Loucy (cell line): ENCODE results near the gene CHRM1.

Experiments used
- H2AFZ ChIP-seq: fragments of 200-600 bp; sonication (generic); 2 replicates; pipeline ENCODE4 v1.6.0; 2016; ENCODE audit warnings: antibody characterized with exemption, mild to moderate bottlenecking, low read length, moderate library complexity
- H3F3A ChIP-seq: fragments of 200-600 bp; 2 replicates; pipeline ENCODE4 v1.6.0; 2016; ENCODE audit warnings: antibody characterized with exemption, low read depth, mild to moderate bottlenecking
- H3K27me3 ChIP-seq: fragments of 200-600 bp; sonication (generic); 2 replicates; pipeline ENCODE4 v1.6.1; 2014; ENCODE audit warnings: low read length, mild to moderate bottlenecking; ENCODE audit not compliant: insufficient read depth, poor library complexity, severe bottlenecking
- H3K36me3 ChIP-seq: fragments of 200-600 bp; sonication (generic); 2 replicates; pipeline ENCODE4 v1.6.1; 2016; ENCODE audit warnings: low read length; ENCODE audit not compliant: insufficient read depth
- H3K4me1 ChIP-seq: fragments of 200-600 bp; sonication (generic); 2 replicates; pipeline ENCODE4 v1.5.1; 2014; ENCODE audit warnings: low read length, mild to moderate bottlenecking; ENCODE audit not compliant: insufficient read depth, poor library complexity, severe bottlenecking
- H3K4me2 ChIP-seq: fragments of 200-600 bp; sonication (generic); 2 replicates; pipeline ENCODE4 v1.6.0; 2014; ENCODE audit warnings: antibody characterized with exemption, low read length, low read depth, mild to moderate bottlenecking; ENCODE audit not compliant: poor library complexity, severe bottlenecking
- H3K4me3 ChIP-seq: fragments of 200-600 bp; sonication (generic); 2 replicates; pipeline ENCODE4 v1.5.1; 2014; ENCODE audit warnings: low read length, mild to moderate bottlenecking, mixed read lengths; ENCODE audit not compliant: poor library complexity, severe bottlenecking
- H3K79me2 ChIP-seq: fragments of 200-600 bp; sonication (generic); 2 replicates; pipeline ENCODE4 v1.6.1; 2014; ENCODE audit warnings: low read length; ENCODE audit not compliant: insufficient read depth
- H3K9ac ChIP-seq: fragments of 200-600 bp; sonication (generic); 2 replicates; pipeline ENCODE4 v1.6.0; 2014; ENCODE audit warnings: mild to moderate bottlenecking, low read depth, low read length, moderate library complexity; ENCODE audit not compliant: poor library complexity, severe bottlenecking
- H3K9me2 ChIP-seq: fragments of 200-600 bp; sonication (generic); replicated peaks from 2 replicates; pipeline ENCODE4 v1.6.1; 2016; ENCODE audit warnings: low read depth, low read length, mixed read lengths
- H3K9me3 ChIP-seq: fragments of 200-600 bp; sonication (generic); 2 replicates; pipeline ENCODE4 v1.6.1; 2014; ENCODE audit warnings: mild to moderate bottlenecking, antibody characterized with exemption, low read length, low read depth; ENCODE audit not compliant: insufficient read depth
- H4K20me1 ChIP-seq: fragments of 200-600 bp; sonication (generic); 2 replicates; pipeline ENCODE4 v1.6.0; 2014; ENCODE audit warnings: antibody characterized with exemption, low read length, mild to moderate bottlenecking; ENCODE audit not compliant: insufficient read depth, poor library complexity, severe bottlenecking
- EZH2phosphoT487 ChIP-seq: fragments of 200-600 bp; IDR thresholded peaks from 2 replicates; pipeline ENCODE4 v1.6.1; 2018; ENCODE audit warnings: antibody characterized with exemption, mild to moderate bottlenecking, moderate library complexity, borderline replicate concordance
- TF ChIP-seq, protein P1 (sequence below): fragments of 200-600 bp; sonication (generic); conservative IDR thresholded peaks from 2 replicates; pipeline ENCODE4 v1.5.1; 2014; ENCODE audit warnings: mild to moderate bottlenecking, antibody characterized with exemption, low read length

CHRM1 gene

DNA sequence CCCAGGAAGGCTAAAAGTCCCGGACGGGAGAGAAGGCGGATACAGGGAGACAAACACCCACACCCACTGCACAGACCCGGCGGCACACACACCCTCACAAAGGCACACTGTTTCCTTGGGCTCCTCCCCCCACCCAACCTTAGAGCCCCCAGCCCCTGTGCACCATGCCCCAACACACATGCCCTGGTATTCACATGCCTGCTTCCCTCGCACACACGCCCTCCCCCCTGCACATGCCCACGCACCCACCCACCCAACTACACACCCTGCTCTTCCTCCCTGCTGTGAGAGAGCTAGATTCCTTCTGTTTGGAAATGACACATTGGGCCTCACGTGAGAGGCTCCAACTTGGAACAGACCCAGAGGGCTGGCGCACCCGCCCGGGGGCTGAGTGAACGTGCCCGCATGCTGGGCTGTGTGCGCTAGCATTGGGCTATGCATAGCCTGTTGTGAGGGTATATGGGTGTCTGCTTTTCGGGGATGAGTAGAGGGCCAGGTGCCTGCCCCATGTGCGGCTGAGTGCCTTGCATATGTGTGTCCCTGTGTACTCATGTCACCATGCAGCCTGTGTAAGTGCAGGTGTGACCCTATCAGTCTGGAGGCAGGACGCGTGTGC is 518 bp upstream of the CHRM1 start:
- no peaks in the 10 kb centered on the region for H4K20me1 ChIP-seq
- no peak overlapping the region for H3K4me2 ChIP-seq
- no peaks in the 10 kb centered on the region for H3K79me2 ChIP-seq
- no peaks in the 10 kb centered on the region for H3F3A ChIP-seq
- no peak overlapping the region for H3K9ac ChIP-seq
- no peaks in the 10 kb centered on the region for H3K4me1 ChIP-seq
- H3K9me3 ChIP-seq, result no peaks in the 10 kb centered on the region
- TF ChIP-seq, protein P1, sequence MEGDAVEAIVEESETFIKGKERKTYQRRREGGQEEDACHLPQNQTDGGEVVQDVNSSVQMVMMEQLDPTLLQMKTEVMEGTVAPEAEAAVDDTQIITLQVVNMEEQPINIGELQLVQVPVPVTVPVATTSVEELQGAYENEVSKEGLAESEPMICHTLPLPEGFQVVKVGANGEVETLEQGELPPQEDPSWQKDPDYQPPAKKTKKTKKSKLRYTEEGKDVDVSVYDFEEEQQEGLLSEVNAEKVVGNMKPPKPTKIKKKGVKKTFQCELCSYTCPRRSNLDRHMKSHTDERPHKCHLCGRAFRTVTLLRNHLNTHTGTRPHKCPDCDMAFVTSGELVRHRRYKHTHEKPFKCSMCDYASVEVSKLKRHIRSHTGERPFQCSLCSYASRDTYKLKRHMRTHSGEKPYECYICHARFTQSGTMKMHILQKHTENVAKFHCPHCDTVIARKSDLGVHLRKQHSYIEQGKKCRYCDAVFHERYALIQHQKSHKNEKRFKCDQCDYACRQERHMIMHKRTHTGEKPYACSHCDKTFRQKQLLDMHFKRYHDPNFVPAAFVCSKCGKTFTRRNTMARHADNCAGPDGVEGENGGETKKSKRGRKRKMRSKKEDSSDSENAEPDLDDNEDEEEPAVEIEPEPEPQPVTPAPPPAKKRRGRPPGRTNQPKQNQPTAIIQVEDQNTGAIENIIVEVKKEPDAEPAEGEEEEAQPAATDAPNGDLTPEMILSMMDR, result no peak
- no peak for TF ChIP-seq EZH2phosphoT487
- H3K4me3 ChIP-seq, result no peak overlapping the region
- no peak overlapping the region for H2AFZ ChIP-seq
- H3K9me2 ChIP-seq, result no peaks in the 10 kb centered on the region
- no peaks in the 10 kb centered on the region for H3K36me3 ChIP-seq
- no peaks in the 10 kb centered on the region for H3K27me3 ChIP-seq

DNA sequence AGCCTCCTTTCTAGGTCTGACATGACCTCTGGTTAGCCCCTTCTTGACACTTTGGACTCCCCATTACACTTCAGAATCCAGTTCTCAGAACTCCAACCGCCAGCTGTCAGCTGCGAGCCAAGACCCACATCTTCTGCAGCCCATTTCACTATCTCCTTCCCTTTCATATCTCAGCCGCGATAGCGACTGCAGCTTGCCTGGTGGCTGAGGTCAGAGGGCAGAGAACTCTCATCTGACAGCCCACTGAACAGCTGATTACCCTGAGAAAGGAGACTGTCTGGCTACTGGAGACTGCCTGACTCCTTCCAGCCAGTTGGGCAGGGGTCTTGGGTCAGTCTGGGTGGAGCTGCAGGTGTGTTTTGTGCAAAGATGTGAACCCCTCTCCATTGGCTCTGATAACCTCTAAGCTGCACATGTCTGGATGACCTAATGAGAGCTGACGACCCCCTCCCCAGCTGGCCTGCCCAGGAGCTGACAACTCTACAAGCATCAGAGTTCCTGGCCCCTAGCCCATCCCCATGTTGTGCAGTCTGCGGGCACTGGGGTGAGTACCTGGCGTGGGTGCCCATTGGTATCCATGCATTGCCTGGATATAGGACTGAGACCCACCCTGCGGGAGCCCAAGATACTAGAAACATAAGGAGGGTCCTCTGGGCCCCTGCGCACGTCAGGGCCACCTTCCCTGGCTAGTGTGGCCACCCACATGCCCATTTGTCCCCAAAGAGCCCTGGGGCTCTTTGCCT is 1.1 kb downstream of the CHRM1 start:
- Histone ChIP-seq H3K9me3 (no peaks in the 10 kb centered on the region), H3K9ac (no peak overlapping the region), H4K20me1 (no peaks in the 10 kb centered on the region), H3K79me2 (no peaks in the 10 kb centered on the region), H3K27me3 (no peaks in the 10 kb centered on the region), H3K4me3 (no peak overlapping the region), H3K9me2 (no peaks in the 10 kb centered on the region), H3F3A (no peaks in the 10 kb centered on the region), H2AFZ (no peak overlapping the region), H3K4me1 (no peaks in the 10 kb centered on the region), H3K4me2 (no peak overlapping the region), H3K36me3 (no peaks in the 10 kb centered on the region)
- no peak for TF ChIP-seq EZH2phosphoT487
- TF ChIP-seq, protein P1, result no peak

- Histone ChIP-seq H2AFZ (no peak overlapping the region), H3F3A (no peaks in the 10 kb centered on the region), H3K36me3 (no peaks in the 10 kb centered on the region), H3K9me2 (no peaks in the 10 kb centered on the region), H3K4me2 (no peak overlapping the region), H3K27me3 (no peaks in the 10 kb centered on the region), H4K20me1 (no peaks in the 10 kb centered on the region), H3K9me3 (no peaks in the 10 kb centered on the region), H3K79me2 (no peaks in the 10 kb centered on the region), H3K4me3 (no peak overlapping the region), H3K9ac (no peak overlapping the region), H3K4me1 (no peaks in the 10 kb centered on the region)
- TF ChIP-seq EZH2phosphoT487, result no peak
- TF ChIP-seq, protein P1, result no peak
Measured at GRCh38 chr11:62919476-62919875, 1.7 kb downstream of the CHRM1 start.
